Bone marrow (tissue), 2 donors: Measurements from ENCODE around the gene TREML2.
A peak's percentile ranks its signal among the peaks of the same experiment; 100 is the strongest.
"Not testable (repeated sequence)": the region's sequence is repeated elsewhere in the genome, so short reads cannot be mapped to it uniquely, and the experiment has no call there.

Experiments
- DNase-seq, 2 donors: peaks; one replicate each; lab custom pipeline; 2025; lab: John Stamatoyannopoulos, UW

Gene TREML2

GRCh38 chr6:41208439-41209106 lies 7.6 kb upstream of the TREML2 start:
- DNase-seq = no peak

- DNase-seq = no peak
Observed at GRCh38 chr6:41204156-41204555, 3.2 kb upstream of the TREML2 start.

- DNase-seq = no peak
Observed at GRCh38 chr6:41201764-41202173, 820 bp upstream of the TREML2 start.

GRCh38 chr6:41200296-41200900 lies 551 bp downstream of the TREML2 start:
- peak in 1 of 2 donors; percentile 55 for DNase-seq

GRCh38 chr6:41199552-41200246 lies 1.2 kb downstream of the TREML2 start:
- DNase-seq = no peak

GRCh38 chr6:41197234-41197633 lies 3.7 kb downstream of the TREML2 start:
- no peak for DNase-seq

- DNase-seq = no peak
Observed at GRCh38 chr6:41194386-41194785, 6.6 kb downstream of the TREML2 start.

- DNase-seq = no peak
Observed at GRCh38 chr6:41193884-41194283, 7.1 kb downstream of the TREML2 start.

GRCh38 chr6:41193171-41193734 lies 7.7 kb downstream of the TREML2 start:
- DNase-seq = no peak

GRCh38 chr6:41191569-41191968 lies 9.4 kb downstream of the TREML2 start:
- DNase-seq = no peak

GRCh38 chr6:41190791-41191190 lies 10.2 kb downstream of the TREML2 start:
- DNase-seq = no peak

- DNase-seq = no peak
Observed at GRCh38 chr6:41189967-41190366, 11.0 kb downstream of the TREML2 start.

- DNase-seq = not testable (repeated sequence)
Observed at GRCh38 chr6:41189046-41189445, 11.9 kb downstream of the TREML2 start.

GRCh38 chr6:41187924-41188886 lies 12.7 kb downstream of the TREML2 start:
- no peak for DNase-seq

GRCh38 chr6:41186031-41186562 lies 14.9 kb downstream of the TREML2 start:
- DNase-seq = no peak

GRCh38 chr6:41184761-41185160 lies 16.2 kb downstream of the TREML2 start:
- no peak for DNase-seq

GRCh38 chr6:41182069-41183034 lies 18.6 kb downstream of the TREML2 start:
- peak; percentile 27 to 85 for DNase-seq

- no peak for DNase-seq
Observed at GRCh38 chr6:41181566-41181965, 19.4 kb downstream of the TREML2 start.

GRCh38 chr6:41179163-41179562 lies 21.8 kb downstream of the TREML2 start:
- no peak for DNase-seq

GRCh38 chr6:41177695-41178094 lies 23.3 kb downstream of the TREML2 start:
- DNase-seq = no peak
